Measurements from ENCODE around the gene KIR3DL3. TPM values are rescaled to one million over a fixed set of nuclear protein-coding genes. Genes with fewer than 3 reads are reported as not detected.

KIR3DL3 gene
- total RNA-seq, 2 donors from 2014 or later: not detected

GRCh38 chr19:54682306-54682856, 41.9 kb upstream of the KIR3DL3 start:
- H3K9me3 Mint-ChIP-seq: peaks cover 83% of the 10 kb centered on the region

GRCh38 chr19:54684527-54684926, 39.7 kb upstream of the KIR3DL3 start:
- H3K9me3 ChIP-seq (ENCODE audit: control insufficient read depth, low read length): peaks cover 74% of the 10 kb centered on the region
- no peaks in the 10 kb centered on the region for H3K36me3 Mint-ChIP-seq (ENCODE audit: low read depth)
- H3K36me3 ChIP-seq (ENCODE audit: control insufficient read depth, insufficient read depth, low read length): no peaks in the 10 kb centered on the region
- H3K4me1 ChIP-seq (ENCODE audit: control insufficient read depth, insufficient read depth, low read length): no peaks in the 10 kb centered on the region
- DNase-seq: peak; percentile 65
- H3K4me1 Mint-ChIP-seq: no peaks in the 10 kb centered on the region
- H3K27ac ChIP-seq (ENCODE audit: low read depth, low read length): no peak overlapping the region
- no peaks in the 10 kb centered on the region for H3K27me3 ChIP-seq (ENCODE audit: control insufficient read depth, insufficient read depth, low read length, poor library complexity, severe bottlenecking)
- H3K9me3 Mint-ChIP-seq: peaks cover 84% of the 10 kb centered on the region
- no peaks in the 10 kb centered on the region for H3K27me3 Mint-ChIP-seq (ENCODE audit: insufficient read depth)
- no peak for TF ChIP-seq CTCF (conservative IDR thresholded peaks at IDR 0.05)
- H3K4me3 ChIP-seq (ENCODE audit: low read length): no peak overlapping the region
- no peak overlapping the region for H3K27ac Mint-ChIP-seq
- H3K9ac ChIP-seq (ENCODE audit: extremely low read depth, low read length, poor library complexity, severe bottlenecking): no peak overlapping the region
- 43 to 53% methylated on average over 2 to 3 of the region's 3 CpGs for WGBS, 2 experiments (ENCODE audit: insufficient coverage in 1 of 2, insufficient read length in 1 of 2)
- H3K4me3 Mint-ChIP-seq: no peak overlapping the region

More at GRCh38 chr19:54682306-54682856, 41.9 kb upstream of the KIR3DL3 start:
- 52 to 58% methylated on average over 3 to 6 of the region's 7 CpGs for WGBS, 2 experiments (ENCODE audit: insufficient coverage in 1 of 2, insufficient read length in 1 of 2)
- Histone ChIP-seq H3K9me3 (ENCODE audit: control insufficient read depth, low read length) (peaks cover 75% of the 10 kb centered on the region), H3K27ac (ENCODE audit: low read depth, low read length) (no peak overlapping the region), H3K9ac (ENCODE audit: extremely low read depth, low read length, poor library complexity, severe bottlenecking) (no peak overlapping the region), H3K36me3 (ENCODE audit: control insufficient read depth, insufficient read depth, low read length) (no peaks in the 10 kb centered on the region), H3K4me3 (ENCODE audit: low read length) (no peak overlapping the region), H3K27me3 (ENCODE audit: control insufficient read depth, insufficient read depth, low read length, poor library complexity, severe bottlenecking) (no peaks in the 10 kb centered on the region), H3K4me1 (ENCODE audit: control insufficient read depth, insufficient read depth, low read length) (no peaks in the 10 kb centered on the region)
- H3K36me3 Mint-ChIP-seq (ENCODE audit: low read depth): no peaks in the 10 kb centered on the region
- no peaks in the 10 kb centered on the region for H3K4me1 Mint-ChIP-seq
- no peak overlapping the region for H3K27ac Mint-ChIP-seq
- TF ChIP-seq CTCF (conservative IDR thresholded peaks at IDR 0.05): no peak
- H3K27me3 Mint-ChIP-seq (ENCODE audit: insufficient read depth): no peaks in the 10 kb centered on the region
- no peak overlapping the region for H3K4me3 Mint-ChIP-seq
- no peak for DNase-seq

- no peak overlapping the region for H3K27ac Mint-ChIP-seq
- H3K4me1 Mint-ChIP-seq: no peaks in the 10 kb centered on the region
- H3K36me3 Mint-ChIP-seq (ENCODE audit: low read depth): no peaks in the 10 kb centered on the region
- DNase-seq: no peak
- peaks cover 85% of the 10 kb centered on the region for H3K9me3 Mint-ChIP-seq
- no peak overlapping the region for H3K27ac ChIP-seq (ENCODE audit: low read depth, low read length)
- no peaks in the 10 kb centered on the region for H3K36me3 ChIP-seq (ENCODE audit: control insufficient read depth, insufficient read depth, low read length)
- H3K9ac ChIP-seq (ENCODE audit: extremely low read depth, low read length, poor library complexity, severe bottlenecking): no peak overlapping the region
- H3K27me3 ChIP-seq (ENCODE audit: control insufficient read depth, insufficient read depth, low read length, poor library complexity, severe bottlenecking): no peaks in the 10 kb centered on the region
- H3K4me3 ChIP-seq (ENCODE audit: low read length): no peak overlapping the region
- no peak for TF ChIP-seq CTCF (conservative IDR thresholded peaks at IDR 0.05)
- no peak overlapping the region for H3K4me3 Mint-ChIP-seq
- H3K4me1 ChIP-seq (ENCODE audit: control insufficient read depth, insufficient read depth, low read length): no peaks in the 10 kb centered on the region
- H3K27me3 Mint-ChIP-seq (ENCODE audit: insufficient read depth): no peaks in the 10 kb centered on the region
- 65 to 68% methylated on average over 7 to 8 of the region's 9 CpGs for WGBS, 2 experiments (ENCODE audit: insufficient coverage in 1 of 2, insufficient read length in 1 of 2)
- peaks cover 35% of the 10 kb centered on the region for H3K9me3 ChIP-seq (ENCODE audit: control insufficient read depth, low read length)
Observed at GRCh38 chr19:54691582-54692297, 32.5 kb upstream of the KIR3DL3 start.
